Astrocyte (in vitro differentiated cells and primary cell): ENCODE measurements around the gene CDC14B. TPM values are rescaled to one million over a fixed set of nuclear protein-coding genes. Genes with fewer than 3 reads are reported as not detected.

Source experiments
- DNase-seq: peaks from one replicate; pipeline ENCODE4 v3.0.0-alpha.2; 2010; ENCODE audit warnings: low read depth
- FAIRE-seq: peaks from 2 replicates; lab custom pipeline; 2011; peaks lifted over from hg19 to GRCh38; lab: Jason Lieb, UNC
- H2AFZ ChIP-seq: 2 replicates; pipeline ENCODE4 v1.6.0; 2012; ENCODE audit warnings: low read depth, low read length, inconsistent platforms
- H3K27ac ChIP-seq: 2 replicates; pipeline ENCODE4 v1.5.1; 2011; ENCODE audit warnings: low read depth, low read length, inconsistent platforms
- H3K27me3 ChIP-seq: 2 replicates; pipeline ENCODE4 v1.6.0; 2011; ENCODE audit warnings: low read length, inconsistent platforms; ENCODE audit not compliant: insufficient read depth
- H3K36me3 ChIP-seq: 2 replicates; pipeline ENCODE4 v1.5.1; 2011; ENCODE audit warnings: low read length, inconsistent platforms; ENCODE audit not compliant: insufficient read depth
- H3K4me1 ChIP-seq: 2 replicates; pipeline ENCODE4 v1.5.1; 2011; ENCODE audit warnings: low read length, inconsistent platforms; ENCODE audit not compliant: insufficient read depth
- H3K4me2 ChIP-seq: 2 replicates; pipeline ENCODE4 v1.6.0; 2012; ENCODE audit warnings: low read length, inconsistent platforms
- H3K4me3 ChIP-seq: 2 replicates; pipeline ENCODE4 v1.5.1; 2011; ENCODE audit warnings: low read depth, mild to moderate bottlenecking, low read length, inconsistent platforms; ENCODE audit not compliant: insufficient read depth
- H3K79me2 ChIP-seq: 2 replicates; pipeline ENCODE4 v1.6.0; 2012; ENCODE audit warnings: mild to moderate bottlenecking, low read length, inconsistent platforms; ENCODE audit not compliant: insufficient read depth
- H3K9ac ChIP-seq: 2 replicates; pipeline ENCODE4 v1.6.0; 2012; ENCODE audit warnings: mild to moderate bottlenecking, low read length, inconsistent platforms
- H3K9me3 ChIP-seq: 2 replicates; pipeline ENCODE4 v1.5.1; 2012; ENCODE audit warnings: low read depth, mild to moderate bottlenecking, low read length, inconsistent platforms; ENCODE audit not compliant: insufficient read depth
- H4K20me1 ChIP-seq: 2 replicates; pipeline ENCODE4 v1.6.0; 2012; ENCODE audit warnings: low read length, inconsistent platforms; ENCODE audit not compliant: insufficient read depth
- H3K27ac Mint-ChIP-seq: one replicate; pipeline ENCODE4 v1.8.0; 2021; ENCODE audit warnings: mild to moderate bottlenecking, mixed read lengths; ENCODE audit not compliant: unreplicated experiment
- H3K27me3 Mint-ChIP-seq: one replicate; pipeline ENCODE4 v1.8.0; 2021; ENCODE audit warnings: low read depth, mixed read lengths; ENCODE audit not compliant: unreplicated experiment
- H3K36me3 Mint-ChIP-seq: one replicate; pipeline ENCODE4 v1.8.0; 2021; ENCODE audit warnings: low read depth, mixed read lengths; ENCODE audit not compliant: unreplicated experiment
- H3K4me1 Mint-ChIP-seq: one replicate; pipeline ENCODE4 v1.8.0; 2021; ENCODE audit warnings: low read depth, mixed read lengths; ENCODE audit not compliant: unreplicated experiment
- H3K4me3 Mint-ChIP-seq: one replicate; pipeline ENCODE4 v1.8.0; 2021; ENCODE audit warnings: mild to moderate bottlenecking, moderate library complexity, mixed read lengths; ENCODE audit not compliant: unreplicated experiment
- H3K9me3 Mint-ChIP-seq: one replicate; pipeline ENCODE4 v1.8.0; 2021; ENCODE audit warnings: mild to moderate bottlenecking, mixed read lengths; ENCODE audit not compliant: unreplicated experiment
- CTCF ChIP-seq: IDR thresholded peaks from 2 replicates; pipeline ENCODE4 v1.5.1; 2011; ENCODE audit warnings: low read depth, mild to moderate bottlenecking, inconsistent platforms, low read length, moderate library complexity; ENCODE audit not compliant: insufficient read depth
- EZH2 ChIP-seq: IDR thresholded peaks from 2 replicates; pipeline ENCODE4 v1.6.1; 2012; ENCODE audit warnings: mild to moderate bottlenecking, low read length, inconsistent platforms; ENCODE audit not compliant: insufficient read depth
- total RNA-seq: library from RNA; stranded (reverse); gene quantifications from 2 replicates; pipeline ENCODE4 v1.2.1, GENCODE V29; 2021

The CDC14B gene
- total RNA-seq, 1 donor from 2014 or later, result 22.5 TPM

DNA sequence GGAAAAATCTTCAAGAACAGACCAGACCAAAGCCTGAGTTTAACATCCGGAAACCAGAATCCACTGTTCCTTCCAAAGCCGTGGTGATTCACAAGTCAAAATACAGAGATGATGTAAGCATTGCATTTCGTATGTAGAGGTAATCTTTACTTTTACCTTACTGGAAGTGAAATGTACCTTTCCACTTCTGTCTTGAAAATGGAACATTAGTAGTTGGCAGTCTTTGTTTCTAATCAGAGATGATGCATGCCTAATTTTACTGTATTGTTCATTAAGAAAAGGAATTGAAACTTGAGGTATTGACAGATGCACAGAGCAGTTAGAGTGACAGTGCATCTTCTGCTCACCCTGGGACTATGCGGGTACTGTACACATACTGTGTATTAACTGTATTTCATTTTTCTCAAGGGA lies 135.1 kb downstream of the CDC14B start:
- H3K27ac Mint-ChIP-seq, result peak overlapping the region; percentile 19
- Histone ChIP-seq H3K27ac (no peak overlapping the region), H3K27me3 (no peaks in the 10 kb centered on the region), H3K4me1 (peaks cover 6% of the 10 kb centered on the region), H2AFZ (no peak overlapping the region), H3K4me3 (no peak overlapping the region), H3K79me2 (no peaks in the 10 kb centered on the region), H3K36me3 (no peaks in the 10 kb centered on the region), H3K4me2 (no peak overlapping the region), H3K9me3 (no peaks in the 10 kb centered on the region), H4K20me1 (no peaks in the 10 kb centered on the region), H3K9ac (no peak overlapping the region)
- no peaks in the 10 kb centered on the region for H3K27me3 Mint-ChIP-seq
- H3K4me1 Mint-ChIP-seq, result peaks cover 28% of the 10 kb centered on the region
- DNase-seq, result no peak
- TF ChIP-seq EZH2 (no peak), CTCF (no peak)
- no peak overlapping the region for H3K4me3 Mint-ChIP-seq
- peaks cover 13% of the 10 kb centered on the region for H3K36me3 Mint-ChIP-seq
- FAIRE-seq, result no peak
- no peaks in the 10 kb centered on the region for H3K9me3 Mint-ChIP-seq

DNA sequence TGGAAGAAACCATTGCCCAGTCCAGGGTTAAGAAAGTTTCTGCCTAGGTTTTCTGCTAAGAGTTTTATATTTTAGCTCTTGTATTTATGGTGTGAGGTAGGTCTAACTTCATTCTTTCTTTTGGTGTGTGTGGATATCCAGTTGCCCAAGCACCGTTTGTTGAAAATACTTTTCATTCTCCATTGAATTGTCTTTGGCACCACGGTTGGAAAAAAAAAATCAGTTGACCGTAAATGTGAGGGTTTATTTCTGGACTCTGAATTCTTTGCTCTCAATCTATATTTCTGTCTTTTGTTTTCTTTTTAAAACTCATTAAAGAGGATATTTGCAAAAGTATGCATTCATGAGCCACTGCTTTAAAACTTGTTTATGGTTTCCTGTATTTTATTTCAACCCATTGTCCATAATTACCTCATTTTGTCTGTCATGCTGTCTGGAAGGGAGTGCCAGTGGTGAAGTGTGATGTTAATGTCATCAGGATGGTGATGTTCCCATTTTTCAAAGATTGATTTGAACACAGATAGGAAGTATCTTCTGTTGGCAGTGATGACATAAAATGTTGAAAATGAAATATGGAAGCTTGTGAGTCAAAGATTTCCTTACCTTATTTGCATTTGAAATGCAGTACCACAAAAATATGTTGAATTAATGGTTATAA lies 135.8 kb downstream of the CDC14B start:
- Mint-ChIP-seq H3K9me3 (no peaks in the 10 kb centered on the region), H3K27me3 (no peaks in the 10 kb centered on the region), H3K36me3 (peaks cover 9% of the 10 kb centered on the region), H3K27ac (no peak overlapping the region), H3K4me1 (peaks cover 28% of the 10 kb centered on the region), H3K4me3 (no peak overlapping the region)
- Histone ChIP-seq H3K9me3 (no peaks in the 10 kb centered on the region), H3K36me3 (no peaks in the 10 kb centered on the region), H3K27me3 (no peaks in the 10 kb centered on the region), H2AFZ (no peak overlapping the region), H3K27ac (no peak overlapping the region), H3K4me1 (peaks cover 6% of the 10 kb centered on the region), H3K4me3 (no peak overlapping the region), H3K4me2 (no peak overlapping the region), H3K9ac (no peak overlapping the region), H3K79me2 (no peaks in the 10 kb centered on the region), H4K20me1 (no peaks in the 10 kb centered on the region)
- no peak for DNase-seq
- TF ChIP-seq EZH2, result no peak
- no peak for TF ChIP-seq CTCF
- no peak for FAIRE-seq

DNA sequence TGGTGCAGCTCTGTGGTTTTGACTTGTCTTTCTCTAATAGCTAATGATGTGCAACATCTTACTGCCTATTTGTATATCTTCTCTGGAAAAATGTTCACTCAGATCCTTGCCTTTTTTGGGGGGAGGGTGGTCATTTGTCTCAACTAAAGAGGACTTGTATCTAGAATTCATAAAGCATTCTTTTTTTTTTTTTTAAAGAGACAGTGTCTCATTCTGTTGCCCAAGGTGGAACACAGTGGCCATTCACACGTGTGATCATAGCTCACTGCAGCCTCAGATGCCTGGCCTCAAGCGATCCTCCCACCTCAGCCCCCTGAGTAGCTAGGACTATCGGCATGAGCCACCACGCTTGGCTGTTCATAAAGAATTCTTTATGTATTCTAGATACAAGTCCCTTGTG lies 136.4 kb downstream of the CDC14B start:
- Mint-ChIP-seq H3K27me3 (no peaks in the 10 kb centered on the region), H3K36me3 (peaks cover 8% of the 10 kb centered on the region), H3K9me3 (no peaks in the 10 kb centered on the region), H3K4me1 (peaks cover 28% of the 10 kb centered on the region), H3K27ac (no peak overlapping the region), H3K4me3 (no peak overlapping the region)
- no peaks in the 10 kb centered on the region for H3K79me2 ChIP-seq
- no peaks in the 10 kb centered on the region for H3K27me3 ChIP-seq
- no peaks in the 10 kb centered on the region for H4K20me1 ChIP-seq
- peaks cover 6% of the 10 kb centered on the region for H3K4me1 ChIP-seq
- H3K9me3 ChIP-seq, result no peaks in the 10 kb centered on the region
- H2AFZ ChIP-seq, result no peak overlapping the region
- H3K27ac ChIP-seq, result no peak overlapping the region
- no peaks in the 10 kb centered on the region for H3K36me3 ChIP-seq
- TF ChIP-seq CTCF (no peak), EZH2 (no peak)
- DNase-seq (no peak), FAIRE-seq (no peak)
- H3K4me2 ChIP-seq, result no peak overlapping the region
- H3K4me3 ChIP-seq, result no peak overlapping the region
- H3K9ac ChIP-seq, result no peak overlapping the region
